HEK293 (cell line): ENCODE data around the gene SERTAD1.

Experiments
- CTCF ChIA-PET: fragments of 350-600 bp; formaldehyde crosslinking; extraction: SDS; loops from one replicate; lab custom pipeline; 2021; ENCODE audit warnings: antibody characterized with exemption; lab: Yijun Ruan, JAX
- POLR2A ChIA-PET: fragments of 300-600 bp; formaldehyde crosslinking; extraction: SDS; loops from one replicate; lab custom pipeline; 2020; ENCODE audit warnings: antibody characterized with exemption, inconsistent platforms; lab: Yijun Ruan, JAX
- H3K27ac ChIP-seq: fragments of 200-500 bp; sonication (Bioruptor generic); 2 replicates; pipeline ENCODE4 v1.5.1; 2014; ENCODE audit warnings: low read depth, low read length, control low read depth, inconsistent platforms; ENCODE audit errors: extremely low read depth
- H3K36me3 ChIP-seq, 2 experiments: fragments of 200-500 bp in 1 of 2; sonication (Bioruptor generic) in 1 of 2; 1 replicate in 1 of 2; 2 replicates in 1 of 2; pipeline ENCODE4 v1.5.1; 2014 to 2017; ENCODE audit warnings: inconsistent platforms in 2 of 2, low read length in 2 of 2; ENCODE audit not compliant: control insufficient read depth in 2 of 2, insufficient read depth in 1 of 2
- H3K4me1 ChIP-seq: fragments of 200-500 bp; sonication (Bioruptor generic); 2 replicates; pipeline ENCODE4 v1.5.1; 2014; ENCODE audit warnings: mild to moderate bottlenecking, low read length, inconsistent platforms; ENCODE audit not compliant: control insufficient read depth, insufficient read depth
- H3K4me3 ChIP-seq: 2 replicates; pipeline ENCODE4 v1.5.1; 2011; ENCODE audit warnings: low read depth, mild to moderate bottlenecking, control low read depth, low read length, moderate library complexity
- H3K9me3 ChIP-seq: fragments of 200-500 bp; sonication (Bioruptor generic); 2 replicates; pipeline ENCODE4 v1.5.1; 2014; ENCODE audit warnings: low read depth, low read length, inconsistent platforms; ENCODE audit not compliant: control insufficient read depth, insufficient read depth
- EGR2 ChIP-seq: fragments of 450-650 bp; formaldehyde crosslinking; IDR thresholded peaks from 2 replicates; pipeline ENCODE4 v1.5.1; 2016; ENCODE audit warnings: low read depth, missing biosample characterization, missing genetic modification characterization
- KLF16 ChIP-seq: fragments of 450-650 bp; formaldehyde crosslinking; IDR thresholded peaks from 2 replicates; pipeline ENCODE4 v1.5.1; 2017; ENCODE audit warnings: missing biosample characterization, missing genetic modification characterization
- OSR2 ChIP-seq: fragments of 450-650 bp; formaldehyde crosslinking; IDR thresholded peaks from 2 replicates; pipeline ENCODE4 v1.5.1; 2016; ENCODE audit warnings: missing biosample characterization, missing genetic modification characterization
- SCRT2 ChIP-seq: fragments of 450-650 bp; formaldehyde crosslinking; IDR thresholded peaks from 2 replicates; pipeline ENCODE4 v1.5.1; 2016; ENCODE audit warnings: missing biosample characterization, missing genetic modification characterization
- SP2 ChIP-seq: fragments of 450-650 bp; formaldehyde crosslinking; IDR thresholded peaks from 2 replicates; pipeline ENCODE4 v1.5.1; 2016; ENCODE audit warnings: missing biosample characterization, missing genetic modification characterization
- ZFHX2 ChIP-seq: fragments of 450-650 bp; formaldehyde crosslinking; conservative IDR thresholded peaks from 2 replicates; pipeline ENCODE4 v1.5.1; 2016; ENCODE audit warnings: missing biosample characterization, missing genetic modification characterization
- ZFP3 ChIP-seq: fragments of 450-650 bp; formaldehyde crosslinking; IDR thresholded peaks from 2 replicates; pipeline ENCODE4 v1.5.1; 2016; ENCODE audit warnings: low read depth, missing biosample characterization, missing genetic modification characterization
- ZNF394 ChIP-seq: fragments of 450-650 bp; formaldehyde crosslinking; IDR thresholded peaks from 2 replicates; pipeline ENCODE4 v1.5.1; 2016; ENCODE audit warnings: missing biosample characterization, missing genetic modification characterization, mild to moderate bottlenecking, moderate library complexity, borderline replicate concordance
- ZNF600 ChIP-seq: fragments of 450-650 bp; formaldehyde crosslinking; IDR thresholded peaks from 2 replicates; pipeline ENCODE4 v1.5.1; 2016; ENCODE audit warnings: missing biosample characterization, missing genetic modification characterization
- ZNF623 ChIP-seq: fragments of 450-650 bp; formaldehyde crosslinking; IDR thresholded peaks from 2 replicates; pipeline ENCODE4 v1.5.1; 2016; ENCODE audit warnings: missing biosample characterization, missing genetic modification characterization
- ZNF707 ChIP-seq: fragments of 450-650 bp; formaldehyde crosslinking; IDR thresholded peaks from 2 replicates; pipeline ENCODE4 v1.5.1; 2016; ENCODE audit warnings: missing biosample characterization, missing genetic modification characterization
- ZNF843 ChIP-seq: fragments of 450-650 bp; formaldehyde crosslinking; IDR thresholded peaks from 2 replicates; pipeline ENCODE4 v1.5.1; 2016; ENCODE audit warnings: missing biosample characterization, missing genetic modification characterization
- TF ChIP-seq, protein P1 (sequence below): fragments of 450-650 bp; formaldehyde crosslinking; IDR thresholded peaks from 2 replicates; pipeline ENCODE4 v1.5.1; 2016; ENCODE audit warnings: missing biosample characterization, missing genetic modification characterization
- TF ChIP-seq, protein P2 (sequence below): fragments of 450-650 bp; formaldehyde crosslinking; IDR thresholded peaks from 2 replicates; pipeline ENCODE4 v1.5.1; 2016; ENCODE audit warnings: missing biosample characterization, missing genetic modification characterization, borderline replicate concordance

SERTAD1 gene

GRCh38 chr19:40442328-40443130 is 16.7 kb upstream of the SERTAD1 start (continued):
- no peak; the same call in 1 of the 2 replicates for TF ChIP-seq SCRT2 (tag by site-specific recombination)
- TF ChIP-seq, all 188 proteins: peak for 24

- CTCF ChIA-PET: interaction anchor here (0.5 to 4.8 kb wide), 8 partner anchors 9 to 1431 kb away, joined by 3 to 39 read pairs (median 12); partner anchors contain the start of genes BLVRB and SERTAD1
- peaks cover 14% of the 10 kb centered on the region for H3K4me1 ChIP-seq
- no peaks in the 10 kb centered on the region for H3K9me3 ChIP-seq
- TF ChIP-seq ZNF600 (tag by site-specific recombination): peak; percentile 84
- peak; percentile 66 for TF ChIP-seq ZFHX2 (tag by site-specific recombination)
- peak; percentile 62; the same call in 1 of the 2 replicates for TF ChIP-seq EGR2
- 0 out of 2 replicates have a peak, but pooled peaks have one; percentile 13 for TF ChIP-seq SP2
- no peak for TF ChIP-seq KLF16 (tag by site-specific recombination)
- TF ChIP-seq OSR2 (tag by site-specific recombination): no peak
- TF ChIP-seq, all 188 proteins: peak for 4
- peak overlapping the region; percentile 76 for H3K27ac ChIP-seq
- peaks cover 20 to 21% of the 10 kb centered on the region in 2 experiments for H3K36me3 ChIP-seq
- POLR2A ChIA-PET: interaction anchor here (0.6 to 17.1 kb wide), 5 partner anchors 9 to 230 kb away, joined by 3 to 428 read pairs (median 61); partner anchors contain the start of genes BLVRB, C19orf47, PLD3 and SERTAD1
- H3K4me3 ChIP-seq: no peak overlapping the region
Measured at GRCh38 chr19:40441719-40442253, 16.0 kb upstream of the SERTAD1 start.

- Histone ChIP-seq H3K4me1 (peaks cover 9% of the 10 kb centered on the region), H3K4me3 (no peak overlapping the region), H3K36me3 (peaks cover 20 to 21% of the 10 kb centered on the region in 2 experiments), H3K9me3 (no peaks in the 10 kb centered on the region), H3K27ac (no peak overlapping the region)
- TF ChIP-seq ZNF843 (tag by site-specific recombination) (no peak), ZFP3 (no peak), ZNF623 (peak; percentile 96), ZNF707 (tag by site-specific recombination) (no peak), ZNF600 (tag by site-specific recombination) (peak; percentile 40; the same call in 1 of the 2 replicates), ZNF394 (tag by site-specific recombination) (no peak)
- TF ChIP-seq, protein P1, sequence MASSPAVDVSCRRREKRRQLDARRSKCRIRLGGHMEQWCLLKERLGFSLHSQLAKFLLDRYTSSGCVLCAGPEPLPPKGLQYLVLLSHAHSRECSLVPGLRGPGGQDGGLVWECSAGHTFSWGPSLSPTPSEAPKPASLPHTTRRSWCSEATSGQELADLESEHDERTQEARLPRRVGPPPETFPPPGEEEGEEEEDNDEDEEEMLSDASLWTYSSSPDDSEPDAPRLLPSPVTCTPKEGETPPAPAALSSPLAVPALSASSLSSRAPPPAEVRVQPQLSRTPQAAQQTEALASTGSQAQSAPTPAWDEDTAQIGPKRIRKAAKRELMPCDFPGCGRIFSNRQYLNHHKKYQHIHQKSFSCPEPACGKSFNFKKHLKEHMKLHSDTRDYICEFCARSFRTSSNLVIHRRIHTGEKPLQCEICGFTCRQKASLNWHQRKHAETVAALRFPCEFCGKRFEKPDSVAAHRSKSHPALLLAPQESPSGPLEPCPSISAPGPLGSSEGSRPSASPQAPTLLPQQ (tag by site-specific recombination): no peak
- TF ChIP-seq, protein P2, sequence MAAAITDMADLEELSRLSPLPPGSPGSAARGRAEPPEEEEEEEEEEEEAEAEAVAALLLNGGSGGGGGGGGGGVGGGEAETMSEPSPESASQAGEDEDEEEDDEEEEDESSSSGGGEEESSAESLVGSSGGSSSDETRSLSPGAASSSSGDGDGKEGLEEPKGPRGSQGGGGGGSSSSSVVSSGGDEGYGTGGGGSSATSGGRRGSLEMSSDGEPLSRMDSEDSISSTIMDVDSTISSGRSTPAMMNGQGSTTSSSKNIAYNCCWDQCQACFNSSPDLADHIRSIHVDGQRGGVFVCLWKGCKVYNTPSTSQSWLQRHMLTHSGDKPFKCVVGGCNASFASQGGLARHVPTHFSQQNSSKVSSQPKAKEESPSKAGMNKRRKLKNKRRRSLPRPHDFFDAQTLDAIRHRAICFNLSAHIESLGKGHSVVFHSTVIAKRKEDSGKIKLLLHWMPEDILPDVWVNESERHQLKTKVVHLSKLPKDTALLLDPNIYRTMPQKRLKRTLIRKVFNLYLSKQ (tag by site-specific recombination): no peak
- CTCF ChIA-PET: interaction anchor here (1.0 to 2.7 kb wide), 6 partner anchors 12 to 196 kb away, joined by 4 to 17 read pairs (median 8); partner anchors contain the start of gene SERTAD1
- POLR2A ChIA-PET: interaction anchor here (1.0 to 17.1 kb wide), 3 partner anchors 14 to 161 kb away, joined by 3 to 428 read pairs (median 3); partner anchors contain the start of gene SERTAD1
Measured at GRCh38 chr19:40438284-40438683, 12.5 kb upstream of the SERTAD1 start.
